GM18517 (cell line): ENCODE measurements around the gene MATR3.
"Not testable (repeated sequence)": the region's sequence is repeated elsewhere in the genome, so short reads cannot be mapped to it uniquely, and the experiment has no call there.

ENCODE experiments used
- ATAC-seq: cut with Tn5 transposase; IDR thresholded peaks from one replicate; pipeline ENCODE4 v1.9.1; 2021; ENCODE audit warnings: mild to moderate bottlenecking, moderate library complexity; ENCODE audit not compliant: unreplicated experiment

MATR3 gene

GRCh38 chr5:139344177-139344576 lies 50.6 kb downstream of the MATR3 start:
- no peak for ATAC-seq

GRCh38 chr5:139345442-139345841 lies 51.9 kb downstream of the MATR3 start:
- ATAC-seq: not testable (repeated sequence)

GRCh38 chr5:139347863-139348262 lies 54.3 kb downstream of the MATR3 start:
- ATAC-seq: not testable (repeated sequence)

GRCh38 chr5:139354186-139354585 lies 60.6 kb downstream of the MATR3 start:
- ATAC-seq: no peak

GRCh38 chr5:139355900-139356299 lies 62.4 kb downstream of the MATR3 start:
- not testable (repeated sequence) for ATAC-seq

- ATAC-seq: no peak
These were observed 64.5 kb downstream of the MATR3 start for GRCh38 chr5:139358064-139358463.

GRCh38 chr5:139360384-139360783 lies 66.8 kb downstream of the MATR3 start:
- ATAC-seq: no peak

GRCh38 chr5:139361835-139362429 lies 68.4 kb downstream of the MATR3 start:
- ATAC-seq: no peak

- ATAC-seq: no peak
These were observed 70.4 kb downstream of the MATR3 start for GRCh38 chr5:139363937-139364336.

- no peak for ATAC-seq
These were observed 70.9 kb downstream of the MATR3 start for GRCh38 chr5:139364466-139364865.

- ATAC-seq: no peak
These were observed 75.1 kb downstream of the MATR3 start for GRCh38 chr5:139368613-139369012.

GRCh38 chr5:139369181-139369580 lies 75.6 kb downstream of the MATR3 start:
- ATAC-seq: no peak

GRCh38 chr5:139371482-139372435 lies 78.2 kb downstream of the MATR3 start:
- ATAC-seq: no peak

GRCh38 chr5:139374909-139375308 lies 81.4 kb downstream of the MATR3 start:
- ATAC-seq: no peak

- no peak for ATAC-seq
These were observed 82.8 kb downstream of the MATR3 start for GRCh38 chr5:139376364-139376763.

GRCh38 chr5:139377226-139377625 lies 83.7 kb downstream of the MATR3 start:
- ATAC-seq: no peak

GRCh38 chr5:139378101-139378825 lies 84.7 kb downstream of the MATR3 start:
- ATAC-seq: no peak

- no peak for ATAC-seq
These were observed 85.4 kb downstream of the MATR3 start for GRCh38 chr5:139378941-139379361.

- no peak for ATAC-seq
These were observed 86.3 kb downstream of the MATR3 start for GRCh38 chr5:139379626-139380449.
